HG03103 (cell line): ENCODE results near the gene AK1.
"Not testable (repeated sequence)": the region's sequence is repeated elsewhere in the genome, so short reads cannot be mapped to it uniquely, and the experiment has no call there.

Source experiments
- ATAC-seq: cut with Tn5 transposase; IDR thresholded peaks from one replicate; pipeline ENCODE4 v1.9.1; 2021; ENCODE audit warnings: low read depth; ENCODE audit not compliant: unreplicated experiment

Gene AK1

GRCh38 chr9:127853312-127854183, 23.9 kb downstream of the AK1 start:
- ATAC-seq: no peak

DNA sequence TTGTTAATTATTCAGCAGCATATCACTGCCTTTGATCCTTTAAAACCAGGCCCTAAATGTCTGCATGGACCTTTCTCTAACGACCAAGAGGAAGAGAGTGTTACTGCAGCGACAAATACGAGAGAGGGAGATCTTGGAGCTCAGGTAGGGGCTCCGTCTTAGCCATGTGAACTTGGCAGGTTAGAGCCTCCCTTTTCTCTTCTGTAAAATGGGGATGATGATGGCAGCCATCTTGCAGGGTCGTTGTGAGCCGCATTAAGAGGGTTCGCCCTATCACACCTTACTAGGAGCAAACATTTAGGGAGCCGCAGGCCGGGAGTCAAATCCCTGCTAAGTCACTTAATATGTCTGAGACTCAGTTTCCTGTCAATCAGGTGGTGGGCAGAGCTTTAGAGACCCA, 24.6 kb downstream of the AK1 start:
- ATAC-seq: no peak

- ATAC-seq: no peak
Measured at GRCh38 chr9:127850286-127850830, 27.1 kb downstream of the AK1 start.

GRCh38 chr9:127848756-127849504, 28.5 kb downstream of the AK1 start:
- no peak for ATAC-seq

DNA sequence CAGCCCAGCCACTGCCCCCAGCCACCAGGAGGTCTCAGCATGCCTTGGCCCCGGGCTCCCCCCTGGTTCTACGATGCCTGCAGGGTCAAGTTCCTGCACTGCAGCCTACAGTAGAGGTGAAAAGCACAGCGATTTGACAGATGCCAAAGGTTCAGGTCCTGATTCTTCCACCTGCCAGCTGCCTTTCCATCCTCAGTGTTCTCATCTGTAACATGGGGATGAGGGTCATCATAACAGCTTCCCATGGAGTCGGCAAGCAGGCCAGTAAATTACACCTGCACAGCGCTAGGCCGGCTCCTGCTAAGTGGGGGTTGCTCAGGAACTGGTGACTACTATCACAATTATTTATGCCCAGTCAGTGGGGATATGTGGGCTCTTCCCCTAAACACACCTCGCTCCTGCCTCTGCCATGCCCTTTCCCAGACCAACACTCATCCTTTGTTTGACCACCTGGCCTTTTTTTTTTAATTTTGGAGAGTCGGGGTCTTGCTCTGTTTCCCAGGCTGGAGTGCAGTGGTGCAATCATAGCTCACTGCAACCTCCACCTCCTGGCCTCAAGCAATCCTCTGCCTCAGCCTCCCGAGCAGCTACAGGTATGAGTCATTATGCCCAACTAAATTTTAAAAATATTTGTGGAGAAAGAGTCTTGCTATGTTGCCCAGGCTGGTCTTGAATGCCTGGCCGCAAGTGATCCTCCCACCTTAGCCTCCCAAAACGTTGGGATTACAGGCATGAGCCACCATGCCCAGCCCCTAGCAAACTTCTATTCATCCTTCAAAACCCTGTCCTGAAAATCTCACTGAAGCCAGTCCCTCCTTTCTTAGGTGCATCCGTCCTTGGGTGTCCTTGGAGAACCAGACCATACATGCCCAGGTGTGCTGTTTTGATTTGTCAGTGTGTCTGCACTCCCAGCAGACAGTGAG, 29.4 kb downstream of the AK1 start:
- no peak for ATAC-seq

- ATAC-seq: no peak
Measured at GRCh38 chr9:127847178-127847510, 30.3 kb downstream of the AK1 start.

DNA sequence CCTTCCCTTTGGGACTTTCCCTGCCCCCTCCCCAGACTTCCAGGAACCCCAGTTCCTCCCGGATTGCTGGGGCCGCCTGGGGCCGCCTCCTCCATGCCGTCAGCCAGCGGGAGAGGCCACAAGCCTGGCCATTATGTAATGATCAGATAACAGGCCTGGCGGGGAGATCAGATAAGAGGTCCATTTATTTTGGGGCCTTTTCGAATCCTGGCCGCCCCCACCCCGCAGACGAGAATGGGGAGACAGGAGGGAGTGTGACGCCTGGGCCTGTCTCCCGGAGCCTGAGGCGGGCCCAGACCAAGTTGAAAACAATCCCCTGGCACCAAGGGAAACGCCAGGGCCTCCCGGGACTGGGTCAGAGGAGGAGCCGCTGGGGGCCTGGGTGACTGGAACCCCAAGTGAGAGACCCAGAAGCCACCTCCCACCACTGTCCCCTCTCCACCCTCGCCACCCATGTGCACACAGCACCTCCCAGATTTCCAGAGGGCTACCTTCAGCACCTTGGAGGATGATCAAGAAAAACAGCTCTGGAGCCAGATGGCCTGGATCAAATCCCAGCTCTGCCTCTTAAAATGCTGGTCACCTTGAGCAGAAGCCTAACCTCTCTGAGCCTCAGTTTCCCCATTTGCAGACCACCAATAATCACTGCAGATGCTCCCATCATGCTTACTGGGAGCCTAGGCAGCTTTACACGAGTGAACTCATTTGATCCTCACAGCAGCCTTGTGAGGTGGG, 30.9 kb downstream of the AK1 start:
- ATAC-seq: no peak

DNA sequence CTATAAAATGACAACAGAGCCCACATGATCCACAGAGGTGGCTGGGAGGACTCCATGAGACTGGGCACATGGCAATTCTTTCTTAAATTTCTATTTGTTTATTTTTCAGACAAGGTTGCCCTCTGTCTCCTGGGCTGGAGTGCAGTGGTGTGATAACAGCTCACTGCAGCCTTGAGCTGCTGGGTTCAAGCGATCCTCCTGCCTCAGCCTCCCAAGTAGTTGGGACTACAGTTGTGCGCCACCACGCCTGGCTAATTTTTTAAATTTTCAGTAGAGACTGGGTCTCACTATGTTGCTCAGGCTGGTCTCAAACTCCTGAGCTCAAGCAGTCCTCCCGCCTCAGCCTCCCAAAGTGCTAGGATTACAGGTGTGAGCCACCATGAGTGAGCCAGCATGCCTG, 31.9 kb downstream of the AK1 start:
- ATAC-seq: not testable (repeated sequence)

- no peak for ATAC-seq
Measured at GRCh38 chr9:127844821-127845359, 32.6 kb downstream of the AK1 start.

DNA sequence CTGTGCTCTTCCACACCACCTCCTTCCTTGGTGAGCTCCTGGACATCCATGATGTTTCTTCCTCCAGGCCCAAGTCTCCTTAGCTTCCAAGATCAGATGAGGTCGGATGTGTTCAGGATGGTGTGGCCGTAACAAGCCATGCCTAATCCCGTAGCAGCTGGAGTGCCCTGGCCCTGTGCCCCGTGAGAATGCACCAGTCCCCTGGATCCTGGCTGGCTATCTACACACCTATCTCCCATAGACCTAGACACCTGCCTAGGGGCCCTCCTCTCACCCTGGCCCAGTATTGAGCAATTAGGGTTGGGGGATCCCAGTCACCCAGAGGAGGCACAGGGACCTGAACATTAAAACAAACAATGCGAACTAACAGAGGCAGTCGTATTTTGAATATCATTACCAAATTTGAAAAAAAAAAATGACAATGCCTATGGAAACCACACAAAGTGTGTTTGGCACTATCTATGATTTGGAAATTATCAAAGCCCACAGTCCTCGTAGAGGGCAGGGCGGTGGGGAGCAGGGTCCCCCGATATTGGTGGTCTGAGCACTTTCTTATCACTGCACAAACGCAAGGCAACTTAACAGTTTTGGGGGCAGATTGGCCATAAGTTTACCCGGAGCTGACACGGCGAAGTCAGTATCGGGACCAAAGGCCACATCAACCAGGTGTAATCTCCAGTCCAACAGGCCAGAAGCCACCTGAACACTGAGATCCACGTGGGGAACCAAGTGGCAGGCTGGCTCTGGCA, 36.2 kb downstream of the AK1 start:
- no peak for ATAC-seq

GRCh38 chr9:127838375-127839078, 38.9 kb downstream of the AK1 start:
- ATAC-seq: no peak

DNA sequence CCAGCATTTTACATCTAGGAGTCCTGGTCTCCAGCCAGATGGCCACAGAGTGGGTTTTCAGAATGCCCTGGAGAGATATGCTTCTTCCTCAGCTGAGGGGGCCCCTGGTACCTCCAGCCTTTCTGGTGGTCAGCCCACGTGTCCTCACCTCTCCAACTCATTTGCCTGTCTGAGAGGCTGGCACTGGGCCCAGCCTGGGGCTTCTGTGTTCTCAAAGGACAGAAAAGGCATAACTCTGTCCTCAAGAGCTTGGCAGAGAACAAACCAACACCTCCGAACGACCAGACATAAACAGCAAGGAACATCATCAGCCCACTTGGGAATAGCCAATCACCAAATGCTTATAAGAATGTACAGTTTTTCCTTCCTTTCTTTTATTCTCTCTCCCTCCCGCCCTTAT, 40.1 kb downstream of the AK1 start:
- ATAC-seq: no peak

- ATAC-seq: not testable (repeated sequence)
Measured at GRCh38 chr9:127836561-127836960, 40.9 kb downstream of the AK1 start.

DNA sequence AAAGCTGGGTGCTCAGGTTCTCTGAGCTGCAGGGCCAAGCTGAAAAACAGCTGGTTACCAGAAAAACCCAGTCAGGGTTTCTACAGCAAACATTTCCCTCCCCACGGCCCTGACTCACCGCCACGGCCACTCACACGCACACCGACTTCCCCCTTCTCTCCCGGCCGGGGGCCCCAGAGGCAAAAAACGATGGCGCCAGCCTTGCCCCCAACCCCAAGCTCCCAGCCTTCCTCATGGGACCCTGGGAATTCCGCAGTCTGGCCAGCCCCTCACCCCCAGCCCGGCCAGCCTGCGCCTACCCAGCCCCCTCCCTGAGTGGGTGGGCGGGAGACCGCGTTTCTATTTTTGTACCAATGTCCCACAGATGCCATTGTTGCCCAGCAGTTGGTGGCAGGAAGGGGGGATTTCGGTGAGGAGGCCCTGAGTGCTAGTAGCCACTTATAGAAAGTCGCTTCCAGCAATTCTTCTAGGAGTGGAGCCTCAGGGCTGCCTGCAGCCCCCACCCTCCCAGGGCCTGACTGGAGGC, 41.4 kb downstream of the AK1 start:
- ATAC-seq: no peak

DNA sequence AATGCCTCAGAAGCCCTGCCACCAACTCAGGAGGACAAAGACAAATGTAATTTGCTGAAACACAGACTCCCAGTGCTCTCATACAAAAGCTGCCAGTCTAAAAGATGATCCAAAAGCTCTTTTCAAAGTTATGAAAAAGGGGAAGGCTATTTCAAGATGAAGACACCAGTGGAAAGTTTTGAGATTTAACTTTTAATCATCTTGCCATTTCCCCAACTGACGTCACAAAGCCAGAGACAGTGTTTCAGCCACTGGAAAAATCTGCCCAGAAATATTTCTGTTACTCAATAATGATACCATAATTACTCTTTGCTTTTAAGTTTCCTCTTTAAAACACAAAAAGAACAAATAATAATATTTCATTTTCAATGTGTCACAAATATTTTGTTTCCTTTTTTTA, 43.9 kb downstream of the AK1 start:
- no peak for ATAC-seq

DNA sequence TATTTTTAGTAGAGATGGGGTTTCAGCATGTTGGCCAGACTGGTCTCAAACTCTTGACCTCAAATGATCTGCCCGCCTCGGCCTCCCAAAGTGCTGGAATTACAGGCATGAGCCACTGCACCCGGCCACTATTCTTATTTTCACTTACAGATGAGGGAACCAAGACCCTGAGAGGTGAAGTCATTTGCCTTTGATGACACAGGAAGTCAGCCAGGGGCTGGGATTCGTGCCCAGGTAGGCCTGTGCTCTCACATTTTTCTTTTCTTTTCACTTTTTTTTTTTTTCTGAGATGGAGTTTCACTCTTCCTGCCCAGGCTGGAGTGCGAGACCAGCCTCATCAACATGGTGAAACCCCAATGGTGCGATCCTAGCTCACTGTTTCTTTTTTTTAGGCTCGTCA, 45.2 kb downstream of the AK1 start:
- ATAC-seq: no peak

- ATAC-seq: no peak
Measured at GRCh38 chr9:127829205-127829906, 48.1 kb downstream of the AK1 start.
